ENCODE measurements around the gene EEF1AKMT2.

DNA sequence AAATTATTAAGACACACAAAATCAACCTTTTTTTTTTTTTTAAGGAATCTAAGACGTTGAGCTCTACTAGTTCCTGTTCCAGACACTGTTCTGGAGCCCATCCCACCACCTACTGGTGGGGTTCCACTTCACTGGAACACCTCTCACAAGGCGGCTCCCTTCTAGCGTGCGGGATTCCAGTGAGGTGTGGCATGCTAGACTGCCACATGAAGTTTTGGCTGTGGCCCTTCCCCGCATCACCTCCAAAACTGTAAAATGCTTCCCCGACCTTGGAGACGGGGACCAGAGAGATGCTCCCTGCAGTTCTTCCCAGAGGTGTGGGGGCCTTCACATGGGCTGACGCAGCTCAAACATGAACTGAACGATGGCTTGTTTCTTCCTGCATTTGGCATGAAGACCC is 60.1 kb downstream of the EEF1AKMT2 start:
- TF ChIP-seq POLR2A (IDR thresholded peaks at IDR 0.05) = no peak
- TF ChIP-seq CTCF (IDR thresholded peaks at IDR 0.05) = no peak
